GM20000 (cell line): ENCODE data around the gene IL20.

Source experiments
- DNase-seq: peaks from one replicate; pipeline ENCODE4 v3.0.0; 2012; ENCODE audit warnings: low spot score
- CTCF ChIP-seq: IDR thresholded peaks from 2 replicates; pipeline ENCODE4 v1.5.1; 2012; ENCODE audit warnings: mild to moderate bottlenecking, control low read depth; ENCODE audit errors: extremely low read depth, missing control alignments

The IL20 gene

GRCh38 chr1:206886831-206887230, 21.4 kb downstream of the IL20 start:
- DNase-seq, result no peak
- no peak for TF ChIP-seq CTCF

GRCh38 chr1:206887701-206888100, 22.3 kb downstream of the IL20 start:
- no peak for TF ChIP-seq CTCF
- no peak for DNase-seq

- DNase-seq, result no peak
Observed at GRCh38 chr1:206890125-206891060, 25.0 kb downstream of the IL20 start.

DNA sequence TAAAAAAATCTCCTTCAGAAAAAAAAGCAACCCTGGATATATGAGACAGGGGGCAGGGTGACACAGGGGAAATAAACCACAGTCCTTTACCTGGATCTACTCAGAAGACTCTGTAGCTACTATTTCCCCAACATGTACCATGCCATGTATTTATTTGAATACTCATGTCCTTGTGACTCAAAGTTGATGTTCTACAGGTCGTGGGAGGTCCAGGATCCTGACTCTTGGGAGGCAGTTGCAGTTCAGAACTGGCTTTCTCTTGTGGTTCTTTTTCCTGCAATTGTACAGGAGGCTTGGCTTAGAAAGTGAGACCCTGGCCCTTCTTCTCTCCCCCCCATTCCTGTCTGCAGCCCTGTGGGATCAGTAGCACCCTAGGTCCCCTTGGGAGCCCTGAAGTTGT, 26.0 kb downstream of the IL20 start:
- TF ChIP-seq CTCF, result no peak
- DNase-seq, result no peak

More at GRCh38 chr1:206890125-206891060, 25.0 kb downstream of the IL20 start:
- TF ChIP-seq CTCF, result no peak

- DNase-seq, result no peak
- TF ChIP-seq CTCF, result no peak
Observed at GRCh38 chr1:206892351-206892984, 27.0 kb downstream of the IL20 start.

DNA sequence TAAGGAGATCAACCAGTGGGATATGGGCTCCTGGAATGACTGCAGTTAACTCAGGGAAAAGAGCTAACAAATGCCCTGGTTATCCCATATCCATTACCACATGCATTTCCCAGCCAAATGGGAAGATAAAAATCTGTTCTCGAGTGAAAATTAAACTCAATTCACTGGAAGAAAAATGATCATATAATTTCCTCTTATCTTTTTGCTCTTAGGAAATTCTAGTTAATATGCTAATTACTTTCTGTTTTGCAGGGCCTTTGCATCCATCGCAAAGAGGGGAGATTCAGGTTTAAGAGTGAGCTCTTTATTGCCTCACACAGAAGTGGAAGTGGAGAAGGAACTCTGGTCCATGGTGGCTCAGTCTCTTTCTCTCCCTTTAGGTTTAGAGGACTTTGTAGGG, 28.0 kb downstream of the IL20 start:
- DNase-seq, result no peak
- no peak for TF ChIP-seq CTCF

- no peak for TF ChIP-seq CTCF
- DNase-seq, result no peak
Observed at GRCh38 chr1:206895325-206895724, 29.9 kb downstream of the IL20 start.
